Sigmoid colon (tissue), 4 donors: ENCODE data around the gene PLEKHM1.
"Not testable (repeated sequence)": the region's sequence is repeated elsewhere in the genome, so short reads cannot be mapped to it uniquely, and the experiment has no call there.

ENCODE experiments used
- EP300 ChIP-seq, 4 donors: sonication (generic); formaldehyde crosslinking; IDR thresholded peaks; one replicate each; pipeline ENCODE4 v1.6.1; 2017; ENCODE audit warnings: antibody characterized with exemption in 4 of 4
- POLR2A ChIP-seq, 2 donors: fragments of 450-650 bp; IDR thresholded peaks; one replicate each; pipeline ENCODE4 v1.6.1; 2016; ENCODE audit warnings: antibody characterized with exemption in 2 of 2, mild to moderate bottlenecking in 2 of 2, moderate library complexity in 2 of 2
- POLR2AphosphoS5 ChIP-seq, 4 donors: sonication (generic); formaldehyde crosslinking; IDR thresholded peaks; one replicate each; pipeline ENCODE4 v1.6.1; 2017; ENCODE audit warnings: antibody characterized with exemption in 4 of 4
- TF ChIP-seq, protein P1 (sequence below), 4 experiments: fragments of 450-650 bp in 3 of 4; fragments of 200-600 bp in 1 of 4; IDR thresholded peaks; one replicate each; pipeline ENCODE4 v1.5.1; 2016 to 2019; ENCODE audit warnings: antibody characterized with exemption in 4 of 4, mild to moderate bottlenecking in 3 of 4, moderate library complexity in 2 of 4

DNA sequence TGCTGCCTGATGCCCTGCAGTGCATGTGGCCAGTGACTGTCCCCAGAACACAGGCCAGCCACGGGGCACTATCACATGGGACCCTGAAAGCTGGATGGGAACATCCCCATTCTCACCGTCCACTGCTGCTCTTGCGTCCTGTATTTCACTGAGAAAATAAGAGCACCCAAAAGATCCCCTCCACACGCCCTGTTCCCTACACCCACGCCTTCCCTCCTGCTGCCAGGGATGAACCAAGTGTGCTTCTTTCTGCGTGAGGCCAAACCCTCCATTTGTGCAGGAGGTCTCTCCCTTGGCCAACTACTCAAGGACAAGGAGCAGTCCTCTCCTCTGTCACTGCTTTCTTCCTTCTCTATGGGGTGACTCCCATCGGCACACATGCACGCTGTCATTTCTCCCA lies 36.2 kb downstream of the PLEKHM1 start:
- TF ChIP-seq, protein P1, sequence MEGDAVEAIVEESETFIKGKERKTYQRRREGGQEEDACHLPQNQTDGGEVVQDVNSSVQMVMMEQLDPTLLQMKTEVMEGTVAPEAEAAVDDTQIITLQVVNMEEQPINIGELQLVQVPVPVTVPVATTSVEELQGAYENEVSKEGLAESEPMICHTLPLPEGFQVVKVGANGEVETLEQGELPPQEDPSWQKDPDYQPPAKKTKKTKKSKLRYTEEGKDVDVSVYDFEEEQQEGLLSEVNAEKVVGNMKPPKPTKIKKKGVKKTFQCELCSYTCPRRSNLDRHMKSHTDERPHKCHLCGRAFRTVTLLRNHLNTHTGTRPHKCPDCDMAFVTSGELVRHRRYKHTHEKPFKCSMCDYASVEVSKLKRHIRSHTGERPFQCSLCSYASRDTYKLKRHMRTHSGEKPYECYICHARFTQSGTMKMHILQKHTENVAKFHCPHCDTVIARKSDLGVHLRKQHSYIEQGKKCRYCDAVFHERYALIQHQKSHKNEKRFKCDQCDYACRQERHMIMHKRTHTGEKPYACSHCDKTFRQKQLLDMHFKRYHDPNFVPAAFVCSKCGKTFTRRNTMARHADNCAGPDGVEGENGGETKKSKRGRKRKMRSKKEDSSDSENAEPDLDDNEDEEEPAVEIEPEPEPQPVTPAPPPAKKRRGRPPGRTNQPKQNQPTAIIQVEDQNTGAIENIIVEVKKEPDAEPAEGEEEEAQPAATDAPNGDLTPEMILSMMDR (IDR thresholded peaks at IDR 0.05) = not testable (repeated sequence)
- not testable (repeated sequence) for TF ChIP-seq POLR2A, EP300, POLR2AphosphoS5 (IDR thresholded peaks at IDR 0.05)
